ENCODE results near the gene ZBTB20. TPM values are rescaled to one million over a fixed set of nuclear protein-coding genes. Genes with fewer than 3 reads are reported as not detected.

Gene ZBTB20
- polyA plus RNA-seq, 3 donors = 1.3 to 3.2 (median 2.0) TPM

DNA sequence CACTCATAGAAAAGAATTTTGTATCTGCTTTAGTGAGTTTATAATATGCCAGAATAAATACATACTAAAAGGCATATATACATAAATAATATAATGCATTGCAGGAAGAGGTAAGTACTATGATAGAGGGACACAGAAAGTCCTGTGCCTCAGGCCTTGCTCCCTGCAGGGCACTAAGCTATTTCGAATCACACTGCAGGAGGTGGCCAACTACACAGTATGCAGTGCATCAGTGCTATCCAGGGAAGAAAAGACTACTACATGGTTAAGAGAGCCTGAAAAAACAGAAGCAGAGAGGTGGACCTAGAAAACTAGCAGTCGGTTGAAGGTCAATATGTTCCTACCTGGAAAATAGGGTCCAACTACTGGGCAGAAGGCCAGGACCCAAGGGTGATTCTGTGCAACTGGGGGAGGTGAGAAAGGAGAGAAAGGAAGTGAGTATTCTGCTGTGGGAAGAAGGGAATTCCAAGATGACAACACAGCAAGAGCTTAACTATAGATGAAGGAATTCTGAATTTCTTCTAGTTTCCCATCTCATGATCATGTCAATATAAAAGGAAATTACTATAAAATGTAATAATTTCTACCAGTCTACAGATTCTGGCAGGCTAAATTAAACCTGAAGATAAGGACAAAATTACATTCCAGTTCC is 218.0 kb downstream of the ZBTB20 start:
- Histone ChIP-seq H4K20me1 (ENCODE audit: insufficient read depth, low read length) (no peaks in the 10 kb centered on the region), H2AFZ (ENCODE audit: insufficient read depth, low read depth, low read length, poor library complexity, severe bottlenecking) (no peak overlapping the region), H3K4me1 (ENCODE audit: control insufficient read depth in 1 of 2, insufficient read depth in 2 of 2, low read length in 2 of 2) (no peaks in the 10 kb centered on the region), H3K9ac (ENCODE audit: insufficient read depth, low read length, poor library complexity, severe bottlenecking) (no peak overlapping the region), H3K27me3 (ENCODE audit: control insufficient read depth in 2 of 2, insufficient read depth in 2 of 2, low read length in 2 of 2) (no peaks in the 10 kb centered on the region), H3K36me3 (replicated peaks in 1 of 2; ENCODE audit: control insufficient read depth in 1 of 2, insufficient read depth in 2 of 2, low read length in 2 of 2) (no peaks in the 10 kb centered on the region), H3K4me3 (replicated peaks in 1 of 3; ENCODE audit: low read depth in 2 of 3, low read length in 3 of 3) (no peak overlapping the region), H3K4me2 (replicated peaks; ENCODE audit: extremely low read depth, low read length, poor library complexity, severe bottlenecking) (no peak overlapping the region), H3K27ac (ENCODE audit: low read depth in 1 of 2, low read length in 2 of 2) (no peak overlapping the region), H3K79me2 (ENCODE audit: insufficient read depth, low read length) (no peaks in the 10 kb centered on the region), H3K9me3 (replicated peaks in 1 of 2; ENCODE audit: control insufficient read depth in 1 of 2, insufficient read depth in 1 of 2, low read length in 2 of 2) (peaks cover 0 to 9% of the 10 kb centered on the region in 2 donors)
- DNase-seq = no peak
- Mint-ChIP-seq H3K36me3 (peaks cover 0 to 3% of the 10 kb centered on the region in 2 donors), H3K4me3 (no peak overlapping the region), H3K4me1 (no peaks in the 10 kb centered on the region), H3K27ac (peak overlapping the region in 1 of 7 donors; percentile 63), H3K9me3 (peaks cover 2 to 17% (median 12%) of the 10 kb centered on the region in 7 donors), H3K27me3 (ENCODE audit: low read depth in 3 of 3) (no peaks in the 10 kb centered on the region)
- intact Hi-C loops (cut with micrococcal nuclease) = no loop called here
- WGBS (ENCODE audit: insufficient coverage) = 92% methylated on average over 2 of the region's 2 CpGs
- TF ChIP-seq, protein P1, sequence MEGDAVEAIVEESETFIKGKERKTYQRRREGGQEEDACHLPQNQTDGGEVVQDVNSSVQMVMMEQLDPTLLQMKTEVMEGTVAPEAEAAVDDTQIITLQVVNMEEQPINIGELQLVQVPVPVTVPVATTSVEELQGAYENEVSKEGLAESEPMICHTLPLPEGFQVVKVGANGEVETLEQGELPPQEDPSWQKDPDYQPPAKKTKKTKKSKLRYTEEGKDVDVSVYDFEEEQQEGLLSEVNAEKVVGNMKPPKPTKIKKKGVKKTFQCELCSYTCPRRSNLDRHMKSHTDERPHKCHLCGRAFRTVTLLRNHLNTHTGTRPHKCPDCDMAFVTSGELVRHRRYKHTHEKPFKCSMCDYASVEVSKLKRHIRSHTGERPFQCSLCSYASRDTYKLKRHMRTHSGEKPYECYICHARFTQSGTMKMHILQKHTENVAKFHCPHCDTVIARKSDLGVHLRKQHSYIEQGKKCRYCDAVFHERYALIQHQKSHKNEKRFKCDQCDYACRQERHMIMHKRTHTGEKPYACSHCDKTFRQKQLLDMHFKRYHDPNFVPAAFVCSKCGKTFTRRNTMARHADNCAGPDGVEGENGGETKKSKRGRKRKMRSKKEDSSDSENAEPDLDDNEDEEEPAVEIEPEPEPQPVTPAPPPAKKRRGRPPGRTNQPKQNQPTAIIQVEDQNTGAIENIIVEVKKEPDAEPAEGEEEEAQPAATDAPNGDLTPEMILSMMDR (IDR thresholded peaks at IDR 0.05) = no peak

DNA sequence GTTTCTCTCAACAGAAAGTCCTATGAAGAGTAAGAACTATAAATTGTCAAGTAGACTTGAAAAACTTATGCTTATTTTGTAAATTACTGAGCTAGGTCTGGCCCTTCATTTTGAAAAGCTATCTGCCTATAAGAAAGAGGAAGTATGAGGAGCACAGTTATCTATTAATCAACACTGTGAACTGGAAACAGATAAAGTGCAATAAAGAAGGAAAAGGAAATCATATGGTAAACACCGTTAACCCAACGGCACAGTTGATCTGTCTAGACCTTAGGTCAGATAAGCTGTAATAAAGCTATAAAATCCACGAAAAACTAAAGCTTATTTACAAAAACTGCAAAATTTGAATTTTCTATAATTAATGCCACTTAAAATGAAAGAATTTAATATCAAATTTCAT is 242.5 kb downstream of the ZBTB20 start:
- H3K4me2 ChIP-seq (replicated peaks; ENCODE audit: extremely low read depth, low read length, poor library complexity, severe bottlenecking) = no peak overlapping the region
- H3K27ac ChIP-seq (ENCODE audit: low read depth in 1 of 2, low read length in 2 of 2) = no peak overlapping the region
- no peaks in the 10 kb centered on the region for H3K79me2 ChIP-seq (ENCODE audit: insufficient read depth, low read length)
- no peaks in the 10 kb centered on the region for H3K27me3 ChIP-seq (ENCODE audit: control insufficient read depth in 2 of 2, insufficient read depth in 2 of 2, low read length in 2 of 2)
- TF ChIP-seq, protein P1 (IDR thresholded peaks at IDR 0.05) = no peak
- Mint-ChIP-seq H3K9me3 (peaks cover 0 to 2% (median 1%) of the 10 kb centered on the region in 7 donors), H3K36me3 (peaks cover 0 to 2% of the 10 kb centered on the region in 2 donors), H3K4me1 (peaks cover 4% of the 10 kb centered on the region), H3K4me3 (no peak overlapping the region), H3K27ac (no peak overlapping the region), H3K27me3 (ENCODE audit: low read depth in 3 of 3) (no peaks in the 10 kb centered on the region)
- no peak overlapping the region for H3K9ac ChIP-seq (ENCODE audit: insufficient read depth, low read length, poor library complexity, severe bottlenecking)
- intact Hi-C loops (cut with micrococcal nuclease) = no loop called here
- no peaks in the 10 kb centered on the region for H3K9me3 ChIP-seq (replicated peaks in 1 of 2; ENCODE audit: control insufficient read depth in 1 of 2, insufficient read depth in 1 of 2, low read length in 2 of 2)
- DNase-seq = no peak
- H4K20me1 ChIP-seq (ENCODE audit: insufficient read depth, low read length) = no peaks in the 10 kb centered on the region
- H3K4me1 ChIP-seq (ENCODE audit: control insufficient read depth in 1 of 2, insufficient read depth in 2 of 2, low read length in 2 of 2) = no peaks in the 10 kb centered on the region
- H3K4me3 ChIP-seq (replicated peaks in 1 of 3; ENCODE audit: low read depth in 2 of 3, low read length in 3 of 3) = no peak overlapping the region
- no peak overlapping the region for H2AFZ ChIP-seq (ENCODE audit: insufficient read depth, low read depth, low read length, poor library complexity, severe bottlenecking)
- no peaks in the 10 kb centered on the region for H3K36me3 ChIP-seq (replicated peaks in 1 of 2; ENCODE audit: control insufficient read depth in 1 of 2, insufficient read depth in 2 of 2, low read length in 2 of 2)
- no CpG with 5 or more reads among the region's 3 CpGs for WGBS (ENCODE audit: insufficient coverage)

Measured in CD14-positive monocyte (primary cell).